GM21423 (cell line): ENCODE measurements around the gene FAM13C.

Experiments
- ATAC-seq: cut with Tn5 transposase; IDR thresholded peaks from one replicate; pipeline ENCODE4 v1.9.1; 2021; ENCODE audit warnings: mild to moderate bottlenecking, moderate library complexity; ENCODE audit not compliant: unreplicated experiment

FAM13C gene

DNA sequence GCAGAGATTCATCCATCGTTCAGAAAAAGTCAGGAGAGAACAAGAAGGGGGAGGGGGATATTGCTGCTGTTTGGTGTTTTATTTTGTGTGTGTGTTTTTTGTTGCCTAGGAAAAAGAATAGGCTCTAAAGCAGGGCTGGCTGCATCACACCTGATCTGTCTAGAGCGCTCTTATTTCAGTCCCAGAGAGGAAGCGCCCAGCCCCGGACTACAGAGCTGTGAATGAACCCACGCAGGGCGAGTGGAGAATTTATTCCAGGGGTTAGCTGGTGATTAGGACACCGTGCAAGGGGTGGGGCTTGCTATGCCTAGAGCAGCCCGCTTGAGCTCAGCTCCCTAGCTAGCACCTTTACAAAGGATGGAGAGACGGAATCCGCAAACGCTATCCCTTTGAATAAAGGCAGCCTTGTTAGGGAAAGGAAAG, 621 bp upstream of the FAM13C start:
- no peak for ATAC-seq

DNA sequence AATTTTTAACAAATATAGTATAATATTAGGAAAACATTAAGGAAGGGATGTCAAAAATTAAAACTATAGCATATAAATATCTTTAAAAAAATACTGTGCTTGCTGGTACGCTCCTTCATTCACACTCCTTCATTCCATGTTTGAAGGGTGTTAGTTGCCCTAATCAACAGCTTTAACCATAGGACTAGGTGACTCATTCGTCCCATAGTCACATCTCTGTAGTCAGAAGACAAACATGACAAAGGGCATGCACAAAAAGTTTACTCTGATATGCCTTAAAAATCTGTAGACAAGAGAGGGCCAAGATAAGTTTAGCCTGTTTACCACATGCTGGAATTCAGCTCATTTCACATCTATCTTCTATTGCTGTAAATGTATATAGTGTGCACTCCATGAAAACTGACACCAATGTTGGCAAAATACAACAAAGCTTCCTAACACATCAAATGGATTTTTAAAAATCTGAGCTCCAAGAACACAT, 646 bp downstream of the FAM13C start:
- ATAC-seq: no peak

DNA sequence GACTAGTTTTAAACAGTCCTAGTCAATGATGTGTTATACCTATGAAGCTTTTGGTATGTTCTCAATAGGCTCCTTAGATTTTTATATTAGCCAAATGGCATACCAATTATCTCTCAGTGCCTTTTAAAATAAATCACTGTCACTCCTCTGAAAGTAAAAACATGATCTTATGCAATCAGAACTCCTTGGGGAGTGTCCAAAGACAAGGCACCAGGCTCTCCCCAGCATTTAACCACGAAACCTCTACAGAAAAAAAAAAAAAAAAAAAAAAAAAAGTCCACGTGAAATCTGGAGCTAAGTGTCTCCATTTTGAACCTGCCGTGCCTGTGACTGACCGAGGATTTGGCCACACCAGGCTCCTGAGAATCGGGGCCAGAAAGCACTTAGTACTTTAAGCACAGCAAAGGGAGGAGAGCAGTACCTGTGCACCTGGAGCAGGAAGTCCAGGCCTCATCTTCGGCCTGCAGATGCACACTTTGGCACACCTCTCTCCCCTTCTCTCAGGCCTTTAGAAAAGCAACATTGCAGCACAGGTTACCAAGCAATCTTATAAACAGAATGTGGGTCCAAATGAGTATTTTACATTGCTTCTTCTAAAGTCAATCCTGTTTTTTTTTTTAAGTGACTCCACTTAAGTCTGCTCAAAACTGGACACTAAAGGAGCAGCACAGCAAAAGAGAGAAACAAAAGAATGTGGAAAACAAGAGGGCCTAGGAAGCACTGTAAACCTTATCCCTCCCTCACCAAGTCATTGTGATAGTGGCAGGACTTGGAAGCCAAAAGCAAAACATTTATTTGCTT, 1.5 kb downstream of the FAM13C start:
- ATAC-seq: no peak

DNA sequence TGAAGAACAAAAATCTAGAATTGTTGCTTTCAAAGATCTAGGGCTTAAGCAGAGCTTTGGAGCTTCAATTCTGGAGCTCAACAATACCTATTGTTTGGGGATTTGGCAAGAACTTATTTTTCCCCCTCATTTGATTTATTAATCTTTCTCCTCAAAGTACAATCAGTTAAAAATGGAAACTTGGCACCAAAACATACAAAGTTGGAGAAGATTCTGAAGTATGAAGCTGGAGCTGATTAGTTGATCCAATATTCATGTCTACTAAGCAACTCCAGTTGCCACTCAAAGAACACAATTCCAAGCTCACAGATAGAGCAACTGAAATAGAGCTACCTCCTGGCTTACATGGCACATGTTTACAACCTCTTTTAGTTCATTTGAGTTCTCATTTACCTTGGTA, 3.8 kb downstream of the FAM13C start:
- ATAC-seq: no peak

DNA sequence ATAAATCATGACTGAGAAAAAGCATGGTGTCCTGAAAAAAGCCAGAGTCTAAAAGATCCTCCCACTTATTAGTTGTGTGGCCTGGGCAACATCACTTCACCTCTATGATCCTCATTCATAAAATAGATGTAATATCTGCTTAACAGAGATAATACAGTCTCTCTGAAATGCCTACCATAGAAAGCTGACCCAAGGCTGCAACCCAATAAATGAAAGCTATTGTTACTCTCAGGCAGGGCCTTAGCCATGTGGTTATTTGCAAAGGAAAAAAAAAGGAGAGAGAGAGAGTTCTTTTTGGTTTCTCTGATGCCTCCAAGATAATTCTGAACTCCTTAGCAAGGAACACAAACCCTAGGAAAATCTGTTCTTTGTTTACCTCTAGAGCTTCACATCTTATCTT, 7.9 kb downstream of the FAM13C start:
- ATAC-seq: no peak

DNA sequence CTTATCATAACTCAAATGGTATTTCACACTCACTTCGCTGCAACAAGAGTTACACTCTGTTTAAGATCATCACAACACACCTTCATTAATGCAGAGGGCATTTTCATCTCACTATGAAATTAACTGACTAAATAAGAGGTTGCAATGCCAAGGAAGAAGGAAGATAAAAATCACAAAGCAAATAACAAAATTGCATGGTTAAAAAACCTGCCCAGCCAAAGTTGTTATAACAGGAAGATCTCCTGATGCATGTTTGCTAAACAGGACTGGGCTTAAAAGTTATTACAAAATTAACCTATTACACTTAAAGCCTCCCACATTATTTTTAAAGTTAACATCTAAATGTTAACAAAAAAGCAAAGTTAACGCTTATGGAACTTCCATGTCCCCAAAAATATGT, 11.8 kb downstream of the FAM13C start:
- ATAC-seq: no peak

DNA sequence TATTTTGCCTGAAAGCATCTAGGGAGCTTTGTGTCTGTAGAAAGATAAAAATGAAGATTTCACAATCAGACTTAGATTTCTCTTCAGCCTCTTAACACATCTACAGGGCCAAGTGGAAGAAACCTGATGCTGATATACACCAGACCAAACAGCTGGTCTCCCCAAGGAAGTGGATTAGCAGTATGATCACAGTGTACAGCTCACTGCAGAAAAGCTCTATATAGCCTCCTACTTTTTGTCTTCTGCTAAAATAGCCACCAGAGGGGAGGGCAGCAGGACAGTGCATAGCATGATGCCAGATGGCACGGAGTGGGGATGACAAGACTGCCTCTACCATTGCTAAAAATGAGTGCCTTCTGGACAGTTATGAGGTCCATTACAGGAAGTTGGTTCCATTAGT, 16.0 kb downstream of the FAM13C start:
- ATAC-seq: no peak

DNA sequence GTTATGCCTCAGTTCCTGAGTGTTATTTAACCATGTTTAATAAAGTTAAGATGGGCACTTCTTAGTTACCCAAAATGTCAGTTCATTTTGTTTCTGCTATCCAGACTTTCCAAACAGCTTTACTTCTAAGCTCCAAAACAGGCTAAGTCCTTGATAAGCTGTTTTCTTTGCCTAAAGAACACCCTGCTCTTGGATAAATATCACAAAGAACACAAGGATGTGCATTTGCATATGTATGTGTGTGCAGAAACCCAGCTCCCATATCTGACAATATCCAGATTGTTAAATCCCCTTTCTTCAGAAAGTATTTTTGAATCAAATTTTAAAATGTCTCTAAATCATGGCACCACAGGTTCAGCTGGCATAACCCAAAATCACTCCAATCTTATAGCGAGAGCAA, 19.6 kb downstream of the FAM13C start:
- ATAC-seq: no peak

DNA sequence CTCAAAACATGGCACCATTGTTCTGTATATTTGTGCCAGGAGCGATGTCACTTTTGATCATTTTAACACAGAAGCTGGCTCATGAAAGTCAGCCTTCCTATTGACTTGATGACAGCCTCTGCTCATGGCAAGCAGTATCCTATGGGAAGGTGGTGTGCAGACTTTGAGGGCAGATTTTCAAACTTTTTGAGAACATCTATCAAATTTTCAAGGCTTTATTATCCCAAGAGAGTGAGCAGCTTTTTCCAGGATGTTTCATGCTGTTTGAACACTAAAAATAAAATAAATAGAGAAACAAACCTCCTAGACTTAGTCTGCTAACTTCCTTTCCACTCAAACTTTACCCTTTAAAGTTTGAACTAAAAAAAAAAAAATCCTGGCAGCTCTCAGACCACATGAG, 20.3 kb downstream of the FAM13C start:
- no peak for ATAC-seq

DNA sequence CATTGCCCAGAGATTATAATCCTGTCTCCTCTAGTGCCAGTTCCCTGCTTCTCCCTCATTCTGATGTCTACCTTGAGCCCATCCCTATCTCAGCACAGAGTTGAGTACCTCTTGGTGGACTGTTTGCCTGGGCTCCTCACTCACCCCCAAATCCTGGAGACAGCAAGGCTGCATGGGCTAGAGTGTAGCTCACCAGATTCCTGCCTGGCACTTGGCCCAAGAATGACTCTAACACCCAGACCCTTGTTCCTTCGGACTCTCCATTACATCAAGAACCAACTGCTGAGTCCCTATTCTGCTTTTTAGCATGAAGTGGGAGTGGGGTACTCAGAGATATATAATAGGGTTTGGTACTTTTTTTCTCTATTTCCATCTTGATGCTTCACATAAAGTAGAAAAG, 22.1 kb downstream of the FAM13C start:
- ATAC-seq: no peak

DNA sequence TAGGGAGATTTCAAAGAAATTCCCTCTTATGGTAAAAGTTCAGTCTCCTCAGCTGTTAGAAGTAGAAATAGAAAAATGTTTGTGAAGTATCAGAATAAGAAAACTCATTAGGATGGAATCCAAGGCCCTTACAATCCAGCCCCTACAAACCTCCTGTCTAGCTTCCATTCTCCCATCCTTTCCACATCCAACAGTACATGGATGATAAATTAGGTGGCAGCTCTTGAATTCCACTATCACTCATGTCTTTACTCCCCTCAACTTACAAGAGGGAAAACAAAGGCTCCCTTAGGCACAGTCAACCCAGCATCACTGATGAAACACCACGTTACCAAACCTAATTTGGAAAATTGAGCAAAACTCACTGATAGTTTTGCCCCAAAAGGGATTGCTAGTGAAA, 23.0 kb downstream of the FAM13C start:
- no peak for ATAC-seq

DNA sequence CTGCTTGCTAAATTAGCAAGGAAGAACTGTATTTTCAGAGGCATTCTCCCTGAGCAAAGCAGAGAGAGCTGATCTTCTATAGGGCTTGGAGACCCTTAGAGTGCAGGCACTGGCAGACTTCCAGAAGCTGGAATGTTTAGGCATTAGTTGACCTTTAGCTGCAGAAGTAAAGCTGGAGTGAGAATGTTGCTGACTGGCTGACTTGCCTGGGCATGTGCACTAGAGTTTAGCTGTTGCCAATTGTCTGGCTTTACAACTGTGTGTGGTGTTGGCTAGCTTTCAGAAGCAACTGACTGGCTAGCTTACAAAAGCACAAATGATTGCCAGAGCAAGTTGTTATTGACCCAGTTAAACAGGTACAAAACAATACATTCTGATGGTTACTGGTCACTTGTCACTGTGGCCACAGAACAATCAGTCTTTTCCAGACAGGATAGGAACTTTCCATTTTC, 25.1 kb downstream of the FAM13C start:
- ATAC-seq: no peak

DNA sequence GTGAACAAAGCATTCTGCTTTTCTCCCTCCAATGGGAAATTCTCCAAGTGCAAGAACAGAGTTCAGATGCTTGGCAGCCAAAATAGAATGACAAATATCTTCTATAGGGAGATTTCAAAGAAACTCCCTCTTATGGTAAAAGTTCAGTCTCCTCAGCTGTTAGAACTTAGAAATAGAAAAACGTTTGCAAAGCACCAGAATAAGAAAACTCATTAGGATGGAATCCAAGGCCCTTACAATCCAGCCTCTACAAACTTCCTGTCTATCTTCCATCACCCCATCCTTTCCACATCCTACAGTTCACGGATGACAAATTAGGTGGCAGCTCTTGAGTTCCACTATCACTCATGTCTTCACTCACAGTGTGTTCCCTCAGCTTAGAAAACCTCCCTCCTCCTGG, 25.7 kb downstream of the FAM13C start:
- no peak for ATAC-seq

DNA sequence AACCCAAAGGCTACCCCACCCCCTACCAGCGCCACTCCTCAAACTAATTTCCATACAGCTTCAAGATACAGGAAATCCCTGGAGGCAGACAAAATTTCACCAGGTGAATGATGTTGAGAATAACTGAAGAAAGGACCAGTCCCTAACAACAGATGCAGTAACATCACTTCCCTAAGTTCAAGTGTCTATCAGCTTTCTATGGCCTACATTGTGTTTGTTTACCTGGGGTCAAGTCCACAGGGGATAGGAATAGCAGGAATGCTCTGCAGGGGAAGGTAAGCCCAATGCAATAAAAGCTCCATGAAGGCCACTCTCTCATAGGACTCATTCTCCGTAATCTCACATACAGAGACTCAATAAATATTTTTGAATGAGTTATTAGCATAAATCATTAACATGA, 26.9 kb downstream of the FAM13C start:
- ATAC-seq: no peak

DNA sequence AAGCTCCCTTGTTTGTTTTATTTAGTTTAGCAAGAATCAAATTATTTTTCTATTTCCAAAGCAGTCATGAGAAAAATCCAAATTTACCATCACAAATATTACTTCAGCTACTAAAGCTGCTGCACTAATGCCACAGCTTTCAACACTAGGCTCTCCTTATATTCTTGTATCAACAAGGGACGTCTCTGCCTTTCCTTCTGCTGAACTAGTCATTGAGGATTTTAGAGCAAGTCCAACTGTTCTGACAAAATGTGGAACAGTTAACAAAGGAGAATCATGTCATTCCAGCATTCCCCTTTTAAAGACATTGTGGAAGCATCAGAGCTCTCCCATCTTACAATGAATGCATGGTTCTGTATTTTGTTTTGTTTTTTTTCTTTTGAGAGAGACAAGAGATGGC, 28.6 kb downstream of the FAM13C start:
- no peak for ATAC-seq

DNA sequence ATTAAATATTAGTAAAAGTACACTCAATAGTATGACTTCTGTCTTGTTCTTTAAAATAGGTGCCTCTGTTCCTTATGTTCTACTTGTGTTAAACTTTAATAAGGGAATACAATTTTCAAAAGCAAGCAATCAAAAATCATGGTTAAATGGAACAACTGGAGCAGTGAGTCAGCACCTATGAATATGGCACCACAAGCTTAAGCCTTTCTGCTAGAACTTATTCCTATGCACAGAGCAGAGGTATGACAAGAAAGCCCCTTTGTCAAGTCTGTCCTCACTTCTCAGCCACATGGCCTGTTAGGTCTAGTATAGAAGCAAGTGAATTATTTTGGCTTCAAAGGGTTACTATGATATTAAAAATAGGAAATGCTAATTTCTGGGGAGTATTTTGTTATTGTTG, 29.8 kb downstream of the FAM13C start:
- ATAC-seq: no peak

DNA sequence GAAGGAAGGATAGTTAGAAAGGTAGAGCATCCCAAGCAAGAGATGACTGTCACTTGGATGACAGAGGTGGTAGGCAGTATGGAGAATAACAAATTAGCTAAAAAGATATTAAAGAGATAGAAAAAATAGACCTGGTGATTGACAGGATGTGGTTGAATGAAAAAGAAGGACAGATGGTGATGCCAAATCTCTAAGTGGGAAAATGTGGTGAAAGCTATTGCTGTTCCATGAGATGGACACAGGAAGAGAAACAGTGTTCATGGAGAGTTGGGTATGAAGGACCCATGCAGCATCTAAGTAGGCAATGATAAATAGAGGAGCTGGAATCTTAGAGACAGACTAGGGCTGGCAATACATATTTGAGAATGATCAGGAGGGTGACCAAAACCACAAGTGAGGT, 30.7 kb downstream of the FAM13C start:
- ATAC-seq: no peak

DNA sequence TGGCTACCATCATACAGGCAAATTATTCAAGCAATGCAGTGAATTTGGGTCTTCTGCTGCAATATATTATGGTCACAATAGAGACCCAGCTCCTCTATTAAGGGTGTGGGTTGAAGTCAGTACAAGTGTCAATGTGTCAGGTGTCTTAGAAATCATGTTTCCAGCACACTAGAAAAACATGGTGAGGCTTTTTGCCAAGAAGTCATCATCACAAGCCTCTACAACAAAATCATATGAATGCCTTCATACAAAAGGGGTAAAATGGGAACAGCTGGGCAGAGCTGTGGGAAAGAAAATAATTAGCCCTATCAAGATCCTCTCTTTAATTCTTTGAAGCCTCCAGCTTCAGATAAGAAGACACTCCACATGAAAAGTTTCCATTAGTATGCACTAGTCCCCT, 37.2 kb downstream of the FAM13C start:
- no peak for ATAC-seq

DNA sequence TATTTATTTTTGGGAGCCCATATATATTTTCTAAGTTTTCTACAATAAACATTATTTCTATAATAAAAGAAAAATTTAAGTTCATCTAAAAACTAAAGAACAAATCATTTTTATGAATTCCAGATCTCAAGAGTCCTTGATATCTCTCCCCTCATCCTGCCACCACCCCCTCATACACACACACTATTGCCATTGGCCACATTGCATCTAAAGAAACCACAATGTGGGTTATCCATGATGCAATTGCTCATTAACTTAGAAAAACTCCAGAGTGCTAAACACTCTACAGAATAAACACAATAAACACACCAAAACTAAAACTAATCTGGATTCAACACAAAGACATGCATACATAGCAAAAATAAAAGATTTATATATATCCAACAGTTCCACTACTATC, 37.8 kb downstream of the FAM13C start:
- no peak for ATAC-seq

DNA sequence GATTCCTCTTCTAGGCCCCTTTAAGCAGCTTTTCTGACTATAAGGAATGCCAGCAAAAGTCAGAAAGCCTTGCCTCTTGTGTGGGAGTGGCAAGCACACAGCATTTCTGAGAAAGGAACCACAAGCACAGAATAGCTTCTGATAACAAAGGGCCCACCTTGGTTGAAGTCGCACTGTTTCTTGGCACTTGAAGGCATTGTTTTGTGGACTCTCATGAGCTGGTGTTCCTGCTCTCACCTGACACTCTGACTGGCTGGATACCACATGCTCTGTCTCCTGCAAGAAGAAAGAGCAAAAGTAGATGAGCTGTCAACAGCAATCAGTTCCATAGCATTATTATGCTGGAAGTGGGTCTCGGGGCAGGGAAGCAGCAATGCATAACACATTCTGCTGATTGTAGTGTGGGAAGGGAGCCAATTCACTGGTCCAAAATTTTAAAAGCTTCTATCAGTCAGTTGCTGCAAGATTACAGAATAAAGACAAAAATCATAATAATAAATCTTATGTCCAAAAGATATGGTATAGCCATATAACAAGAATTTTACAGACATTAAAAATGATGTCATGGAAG, 38.4 kb downstream of the FAM13C start:
- no peak for ATAC-seq

DNA sequence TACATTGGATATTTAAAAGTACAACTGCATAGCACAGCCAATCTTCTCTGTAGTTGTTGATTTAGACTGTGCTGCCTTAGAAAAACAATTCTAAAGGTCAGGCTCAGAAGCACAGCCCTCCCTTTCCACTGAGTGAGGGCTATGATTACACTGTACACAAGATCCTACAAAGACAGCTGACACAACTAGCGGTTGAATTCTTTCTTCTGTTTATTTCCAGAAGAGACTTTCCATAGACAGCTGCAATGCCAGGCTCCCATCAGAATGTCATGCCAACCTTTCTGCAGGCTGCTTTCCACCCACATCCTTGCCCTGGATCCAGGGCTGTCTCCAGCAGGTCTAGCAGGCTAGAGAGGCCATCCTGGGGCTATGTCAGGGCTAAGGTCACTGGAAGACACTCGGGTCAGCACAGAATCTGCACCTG, 39.3 kb downstream of the FAM13C start:
- ATAC-seq: no peak

DNA sequence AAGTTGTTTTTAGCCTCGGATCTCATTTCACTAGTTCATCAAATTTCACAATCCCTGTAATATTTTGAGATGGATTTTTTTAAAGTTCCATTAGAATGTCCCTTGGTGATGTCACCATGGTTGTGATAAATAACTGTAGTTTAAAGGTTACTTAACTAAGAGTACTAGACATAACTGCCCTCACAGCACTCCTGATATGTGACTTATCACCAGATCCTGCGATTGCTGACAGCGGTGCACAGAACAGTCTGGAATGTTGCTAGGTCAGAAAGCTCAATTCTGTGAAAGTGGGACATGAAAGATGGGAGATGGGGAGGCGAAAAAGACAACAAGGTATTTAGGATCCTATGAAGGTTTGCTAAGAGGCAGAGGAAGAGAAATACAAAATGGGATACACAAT, 40.2 kb downstream of the FAM13C start:
- no peak for ATAC-seq

DNA sequence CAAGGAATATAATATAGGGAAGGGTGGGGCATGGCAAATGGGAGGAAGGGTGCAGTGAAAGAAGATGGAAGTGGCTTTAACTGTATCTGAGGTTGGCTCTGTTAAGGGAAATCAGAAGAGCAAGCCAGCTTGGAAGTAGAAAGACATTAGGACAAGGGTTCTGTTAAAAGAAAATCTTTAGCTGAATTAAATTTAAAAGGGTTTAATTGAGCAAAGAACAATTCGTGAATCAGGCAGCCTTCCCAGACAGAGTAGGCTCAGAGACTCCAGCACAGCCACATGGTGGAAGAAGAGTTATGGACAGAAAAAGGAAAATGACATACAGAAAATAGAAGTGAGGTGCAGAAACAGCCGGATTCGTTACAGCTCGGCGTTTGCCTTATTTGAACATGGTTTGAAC, 42.0 kb downstream of the FAM13C start:
- ATAC-seq: no peak
